MCF 10A (cell line): ENCODE data around the gene CHRM3. TPM values are rescaled to one million over a fixed set of nuclear protein-coding genes. Genes with fewer than 3 reads are reported as not detected.
A peak's percentile ranks its signal among the peaks of the same experiment; 100 is the strongest.

Experiments used
- BruUV-seq: library from RNA; stranded (reverse); fragments of 400-500 nt; replicated peaks from 2 replicates; lab custom pipeline; 2021; lab: Mats Ljungman, UMichigan
- CTCF ChIA-PET: fragments of 300-600 bp; sonication (Branson Sonifier 250); formaldehyde crosslinking; extraction: SDS; loops from one replicate; lab custom pipeline; 2021; ENCODE audit warnings: antibody characterized with exemption, inconsistent platforms; lab: Yijun Ruan, JAX
- POLR2A ChIA-PET: fragments of 300-600, 350-650 bp; sonication (Branson Sonifier 250); formaldehyde crosslinking; extraction: SDS; loops from one replicate; lab custom pipeline; 2020; ENCODE audit warnings: antibody characterized with exemption, inconsistent platforms; lab: Yijun Ruan, JAX
- DNase-seq: peaks from one replicate; pipeline ENCODE4 v3.0.0-alpha.2; 2018; ENCODE audit not compliant: unreplicated experiment
- H3K27ac Mint-ChIP-seq: one replicate; pipeline ENCODE4 v1.8.0; 2022; ENCODE audit warnings: mild to moderate bottlenecking, low read depth, mixed read lengths; ENCODE audit not compliant: unreplicated experiment
- H3K27me3 Mint-ChIP-seq: one replicate; pipeline ENCODE4 v1.8.0; 2022; ENCODE audit warnings: mixed read lengths; ENCODE audit not compliant: insufficient read depth, unreplicated experiment
- H3K36me3 Mint-ChIP-seq: one replicate; pipeline ENCODE4 v1.8.0; 2022; ENCODE audit warnings: mild to moderate bottlenecking, moderate library complexity, mixed read lengths; ENCODE audit not compliant: insufficient read depth, unreplicated experiment
- H3K4me1 Mint-ChIP-seq: one replicate; pipeline ENCODE4 v1.8.0; 2022; ENCODE audit warnings: mixed read lengths; ENCODE audit not compliant: insufficient read depth, unreplicated experiment
- H3K4me3 Mint-ChIP-seq: one replicate; pipeline ENCODE4 v1.8.0; 2022; ENCODE audit warnings: mild to moderate bottlenecking, moderate library complexity, mixed read lengths; ENCODE audit not compliant: unreplicated experiment
- H3K9me3 Mint-ChIP-seq: one replicate; pipeline ENCODE4 v1.8.0; 2022; ENCODE audit warnings: mixed read lengths; ENCODE audit not compliant: unreplicated experiment
- intact Hi-C: fragments of 100-400 bp; cut with micrococcal nuclease; formaldehyde crosslinking; loops from 2 replicates; pipeline ENCODE4 v1.14.1; 2022
- total RNA-seq: library from RNA; stranded (reverse); gene quantifications from 2 replicates; pipeline ENCODE4 v1.2.3, GENCODE V29; 2022
- TF ChIP-seq, protein P1 (sequence below): fragments of 200-600 bp; IDR thresholded peaks from one replicate; pipeline ENCODE4 v1.8.0; 2022; ENCODE audit warnings: antibody characterized with exemption, mild to moderate bottlenecking; ENCODE audit not compliant: unreplicated experiment

The CHRM3 gene
- total RNA-seq, 1 experiment from 2014 or later = 0.56 TPM

DNA sequence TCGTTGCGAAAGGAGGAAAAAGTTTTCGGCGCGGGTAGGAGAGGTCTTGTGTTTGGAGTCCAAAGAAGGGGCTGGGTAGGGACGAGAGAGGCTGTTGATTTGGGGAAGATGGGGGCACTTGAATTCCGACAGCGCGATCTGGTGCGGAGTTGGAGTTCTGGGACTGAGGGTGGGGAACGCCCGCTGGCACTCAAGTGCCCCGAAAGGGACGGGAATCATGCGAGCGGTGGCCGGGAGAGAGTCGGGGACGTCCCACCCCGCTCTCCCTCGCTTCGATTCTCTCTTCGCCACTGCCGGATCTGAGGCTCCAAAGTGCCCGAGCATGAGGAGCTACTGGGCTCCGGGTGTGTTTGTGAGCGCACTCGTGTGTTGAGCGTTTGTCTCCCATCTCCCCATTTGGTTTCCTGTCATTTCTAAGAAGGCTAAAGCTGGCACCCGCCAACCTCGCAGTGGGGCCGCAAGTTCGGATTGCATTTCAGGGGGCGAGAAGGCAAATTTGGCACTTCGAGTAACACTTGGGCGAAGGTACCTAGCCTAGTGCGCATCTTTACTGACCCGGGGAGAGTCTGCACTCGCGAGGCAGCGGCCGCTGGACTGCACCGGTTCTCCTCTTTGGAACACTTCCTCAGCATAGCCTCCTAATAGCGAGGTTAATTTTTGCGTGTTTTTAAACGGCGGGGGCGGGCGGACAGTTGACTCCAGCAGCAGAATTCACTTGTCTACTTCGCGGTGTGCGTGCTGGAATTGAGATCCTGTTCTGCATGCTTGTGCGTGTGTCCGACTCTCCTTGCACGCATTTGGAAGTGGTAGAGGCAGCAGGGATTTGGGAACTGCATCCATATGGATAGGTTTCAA, 1.2 kb downstream of the CHRM3 start:
- ChIA-PET CTCF (interaction anchor here (0.6 to 1.2 kb wide), 3 partner anchors 16 to 566 kb away, joined by 3 to 5 read pairs (median 4); no protein-coding TSS in a partner anchor), POLR2A (interaction anchor here (0.6 to 1.4 kb wide), 2 partner anchors 28 to 95 kb away, joined by 3 to 4 read pairs; no protein-coding TSS in a partner anchor)
- Mint-ChIP-seq H3K9me3 (no peaks in the 10 kb centered on the region), H3K27me3 (peaks cover 54% of the 10 kb centered on the region), H3K36me3 (no peaks in the 10 kb centered on the region), H3K4me3 (peak overlapping the region; percentile 89), H3K4me1 (peaks cover 26% of the 10 kb centered on the region), H3K27ac (no peak overlapping the region)
- peak; percentile 50 for DNase-seq
- TF ChIP-seq, protein P1, sequence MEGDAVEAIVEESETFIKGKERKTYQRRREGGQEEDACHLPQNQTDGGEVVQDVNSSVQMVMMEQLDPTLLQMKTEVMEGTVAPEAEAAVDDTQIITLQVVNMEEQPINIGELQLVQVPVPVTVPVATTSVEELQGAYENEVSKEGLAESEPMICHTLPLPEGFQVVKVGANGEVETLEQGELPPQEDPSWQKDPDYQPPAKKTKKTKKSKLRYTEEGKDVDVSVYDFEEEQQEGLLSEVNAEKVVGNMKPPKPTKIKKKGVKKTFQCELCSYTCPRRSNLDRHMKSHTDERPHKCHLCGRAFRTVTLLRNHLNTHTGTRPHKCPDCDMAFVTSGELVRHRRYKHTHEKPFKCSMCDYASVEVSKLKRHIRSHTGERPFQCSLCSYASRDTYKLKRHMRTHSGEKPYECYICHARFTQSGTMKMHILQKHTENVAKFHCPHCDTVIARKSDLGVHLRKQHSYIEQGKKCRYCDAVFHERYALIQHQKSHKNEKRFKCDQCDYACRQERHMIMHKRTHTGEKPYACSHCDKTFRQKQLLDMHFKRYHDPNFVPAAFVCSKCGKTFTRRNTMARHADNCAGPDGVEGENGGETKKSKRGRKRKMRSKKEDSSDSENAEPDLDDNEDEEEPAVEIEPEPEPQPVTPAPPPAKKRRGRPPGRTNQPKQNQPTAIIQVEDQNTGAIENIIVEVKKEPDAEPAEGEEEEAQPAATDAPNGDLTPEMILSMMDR = no peak
- intact Hi-C loops = loop anchor here (2.0 kb wide), 1 partner anchor 427 kb away; no protein-coding TSS in a partner anchor
- no TSS peak for BruUV-seq

DNA sequence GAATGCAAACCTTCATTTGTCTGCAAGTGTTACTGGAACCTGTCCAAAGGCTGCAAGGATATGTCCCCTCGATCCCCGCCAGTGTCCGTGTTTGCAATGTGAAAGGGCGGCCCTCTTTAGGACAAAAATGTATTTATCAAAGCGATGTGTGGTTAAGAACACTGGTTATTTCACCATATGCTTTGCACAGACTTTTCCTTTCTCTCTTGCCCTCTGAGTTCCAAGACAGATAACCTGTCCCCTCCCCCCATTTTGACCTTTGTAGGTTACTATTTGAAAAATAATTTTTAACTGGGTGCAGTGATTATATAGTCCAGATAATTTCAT, 1.8 kb downstream of the CHRM3 start:
- peaks cover 26% of the 10 kb centered on the region for H3K4me1 Mint-ChIP-seq
- TF ChIP-seq, protein P1 = no peak
- ChIA-PET CTCF (interaction anchor here (0.6 to 1.9 kb wide), 6 partner anchors 8 to 565 kb away, joined by 3 to 8 read pairs (median 5); no protein-coding TSS in a partner anchor), POLR2A (interaction anchor here (0.6 kb wide), 1 partner anchor 540 kb away, joined by 3 read pairs; no protein-coding TSS in a partner anchor)
- H3K36me3 Mint-ChIP-seq = no peaks in the 10 kb centered on the region
- BruUV-seq = no TSS peak
- H3K27me3 Mint-ChIP-seq = peaks cover 48% of the 10 kb centered on the region
- DNase-seq = no peak
- no peaks in the 10 kb centered on the region for H3K9me3 Mint-ChIP-seq
- intact Hi-C loops = no loop called here
- H3K27ac Mint-ChIP-seq = no peak overlapping the region
- peak overlapping the region; percentile 89 for H3K4me3 Mint-ChIP-seq

DNA sequence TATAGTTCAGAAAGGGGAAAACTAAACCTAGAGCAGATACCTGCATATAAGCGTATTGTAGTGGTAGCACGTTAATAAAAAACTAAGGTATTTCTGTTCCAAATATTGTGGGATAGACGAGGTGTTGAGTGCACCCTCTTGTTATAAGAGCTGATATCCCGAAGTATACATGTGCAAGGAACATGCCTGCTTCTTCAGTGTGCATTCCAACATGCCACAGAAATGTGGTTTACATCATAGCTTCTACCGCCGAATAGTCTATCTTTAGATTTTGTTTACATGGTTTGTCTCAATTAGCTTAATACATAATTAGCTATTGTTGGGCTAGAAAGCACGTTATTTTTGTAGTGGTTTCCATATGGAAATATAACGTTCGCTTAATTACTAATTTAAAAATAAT, 2.2 kb downstream of the CHRM3 start:
- Mint-ChIP-seq H3K36me3 (no peaks in the 10 kb centered on the region), H3K4me3 (no peak overlapping the region), H3K9me3 (no peaks in the 10 kb centered on the region), H3K27ac (no peak overlapping the region), H3K27me3 (peaks cover 44% of the 10 kb centered on the region), H3K4me1 (peaks cover 26% of the 10 kb centered on the region)
- no peak for DNase-seq
- ChIA-PET CTCF (interaction anchor here (1.0 to 1.9 kb wide), 4 partner anchors 8 to 509 kb away, joined by 5 to 8 read pairs (median 6); no protein-coding TSS in a partner anchor), POLR2A (interaction anchor here (0.6 to 0.7 kb wide), 2 partner anchors 513 to 540 kb away, joined by 3 read pairs; no protein-coding TSS in a partner anchor)
- intact Hi-C loops = no loop called here
- BruUV-seq = no TSS peak
- TF ChIP-seq, protein P1 = no peak

DNA sequence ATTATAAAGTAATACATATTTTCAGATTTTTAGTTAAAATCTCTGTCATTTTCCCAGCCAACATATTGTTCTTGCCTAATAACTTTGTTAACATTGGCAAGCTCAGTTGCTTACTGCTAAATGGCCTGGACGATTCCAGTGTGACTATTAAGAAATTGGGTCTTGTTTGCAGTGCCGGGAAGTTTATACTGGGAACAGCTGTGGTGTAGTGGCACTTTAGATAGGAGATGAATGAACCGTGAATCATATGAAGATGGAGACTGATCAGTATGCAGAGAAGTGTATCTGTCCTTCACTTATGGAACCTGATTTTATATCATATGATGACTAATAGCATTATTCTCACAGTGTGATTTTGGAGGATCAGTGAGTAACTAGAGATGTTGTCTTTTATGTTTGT, 3.3 kb downstream of the CHRM3 start:
- Mint-ChIP-seq H3K4me1 (peaks cover 26% of the 10 kb centered on the region), H3K36me3 (no peaks in the 10 kb centered on the region), H3K27me3 (peaks cover 47% of the 10 kb centered on the region), H3K27ac (no peak overlapping the region), H3K9me3 (no peaks in the 10 kb centered on the region), H3K4me3 (no peak overlapping the region)
- POLR2A ChIA-PET = interaction anchor here (0.5 to 0.6 kb wide), 2 partner anchors 133 to 1859 kb away, joined by 3 read pairs; no protein-coding TSS in a partner anchor
- TF ChIP-seq, protein P1 = no peak
- CTCF ChIA-PET = interaction anchor here (1.6 to 1.9 kb wide), 2 partner anchors 16 to 508 kb away, joined by 7 to 8 read pairs; no protein-coding TSS in a partner anchor
- no TSS peak for BruUV-seq
- DNase-seq = peak; percentile 70
- intact Hi-C loops = no loop called here
